Lung (tissue), 12 donors: ENCODE data around the gene TPSG1. TPM values are rescaled to one million over a fixed set of nuclear protein-coding genes. Genes with fewer than 3 reads are reported as not detected.

ENCODE experiments used
- ATAC-seq: fragments of 200-7000 bp; cut with Tn5 transposase; one replicate; pipeline ENCODE4 v1.9.1; 2020; ENCODE audit warnings: moderate number of reproducible peaks; ENCODE audit not compliant: insufficient read depth, low FRiP score
- DNase-seq, 3 donors: peaks; one replicate each; pipeline ENCODE4 v3.0.0-alpha.2; 2013 to 2017
- H3K27ac ChIP-seq, 2 donors: one replicate each; pipeline ENCODE4 v1.5.1; 2013; ENCODE audit warnings: mild to moderate bottlenecking in 2 of 2, moderate library complexity in 2 of 2, control low read depth in 1 of 2, inconsistent platforms in 1 of 2, low read depth in 1 of 2, low read length in 1 of 2
- H3K27me3 ChIP-seq, 3 donors: one replicate each; pipeline ENCODE4 v1.5.1; 2013; ENCODE audit warnings: low read length in 2 of 3; ENCODE audit not compliant: control insufficient read depth in 3 of 3, insufficient read depth in 3 of 3
- H3K36me3 ChIP-seq, 4 donors: one replicate each; pipeline ENCODE4 v1.5.1; 2013; ENCODE audit warnings: low read length in 4 of 4, mild to moderate bottlenecking in 1 of 4, moderate library complexity in 1 of 4; ENCODE audit not compliant: control insufficient read depth in 4 of 4, insufficient read depth in 4 of 4
- H3K4me1 ChIP-seq, 5 donors: one replicate each; pipeline ENCODE4 v1.5.1; 2013; ENCODE audit warnings: low read length in 5 of 5, mild to moderate bottlenecking in 2 of 5, moderate library complexity in 1 of 5; ENCODE audit not compliant: control insufficient read depth in 5 of 5, insufficient read depth in 5 of 5
- H3K4me3 ChIP-seq: one replicate; pipeline ENCODE4 v1.5.1; 2013; ENCODE audit warnings: mild to moderate bottlenecking, control low read depth, moderate library complexity
- H3K9ac ChIP-seq, 2 donors: one replicate each; pipeline ENCODE4 v1.5.1; 2013; ENCODE audit warnings: low read length in 2 of 2, control low read depth in 1 of 2; ENCODE audit not compliant: insufficient read depth in 1 of 2
- H3K9me3 ChIP-seq, 4 donors: one replicate each; pipeline ENCODE4 v1.5.1; 2013; ENCODE audit warnings: low read length in 3 of 4, mild to moderate bottlenecking in 1 of 4, moderate library complexity in 1 of 4; ENCODE audit not compliant: control insufficient read depth in 4 of 4, insufficient read depth in 3 of 4
- CTCF ChIP-seq: IDR thresholded peaks from 2 replicates; pipeline ENCODE4 v1.5.1; 2012; ENCODE audit warnings: mild to moderate bottlenecking; ENCODE audit errors: control extremely low read depth, extremely low read depth
- WGBS, 2 donors: extraction: QIAGEN DNeasy Blood & Tissue Kit; methylation state at CpG; one replicate each; pipeline ENCODE4 v1.1.7; 2013; 5-methylcytosine and 5-hydroxymethylcytosine counted together
- polyA plus RNA-seq, 2 donors: library from polyadenylated mRNA; stranded (reverse); fragments of 200-250 nt; gene quantifications; one replicate each; pipeline ENCODE4 v1.2.1, GENCODE V29; 2013
- total RNA-seq, 2 donors: library from RNA; depleted of rRNA in 1 of 2; stranded (reverse); fragments of >200 nt in 1 of 2; gene quantifications; one replicate each; pipeline ENCODE4 v1.2.1, GENCODE V29; 2014 to 2021
- donor health status: control.
- donor health status: control.
- donor health status: Bipolar disorder and iron deficiency.
- donor health status: healthy.
- donor health status: DM: yes; HTN: yes; CAD: no.

TPSG1 gene
- total and polyA plus RNA-seq, 4 donors, result 0.03 to 2.9 (median 0.71) TPM; not detected in 1

- no peak for TF ChIP-seq CTCF
- ATAC-seq (no peak), DNase-seq (no peak)
- Histone ChIP-seq H3K27ac (no peak overlapping the region), H3K36me3 (no peaks in the 10 kb centered on the region), H3K4me1 (peaks cover 0 to 19% (median 9%) of the 10 kb centered on the region in 5 donors), H3K27me3 (no peaks in the 10 kb centered on the region), H3K9me3 (peaks cover 0 to 3% (median 0%) of the 10 kb centered on the region in 4 donors), H3K9ac (no peak overlapping the region), H3K4me3 (no peak overlapping the region)
- WGBS, 2 donors, result 86 to 90% methylated on average over 12 to 13 of the region's 13 CpGs
Measured at GRCh38 chr16:1177750-1178149, 47.3 kb downstream of the TPSG1 start.

GRCh38 chr16:1177053-1177452, 48.0 kb downstream of the TPSG1 start:
- H3K9ac ChIP-seq, result no peak overlapping the region
- DNase-seq, result no peak
- H3K9me3 ChIP-seq, result peaks cover 0 to 3% (median 0%) of the 10 kb centered on the region in 4 donors
- H3K4me1 ChIP-seq, result peaks cover 0 to 12% (median 4%) of the 10 kb centered on the region in 5 donors
- no peak for TF ChIP-seq CTCF
- WGBS, 2 donors, result 69 to 85% methylated on average over 19 of the region's 19 CpGs
- H3K36me3 ChIP-seq, result no peaks in the 10 kb centered on the region
- H3K4me3 ChIP-seq, result no peak overlapping the region
- H3K27ac ChIP-seq, result no peak overlapping the region
- no peak for ATAC-seq
- no peaks in the 10 kb centered on the region for H3K27me3 ChIP-seq

- TF ChIP-seq CTCF, result no peak
- no peaks in the 10 kb centered on the region for H3K36me3 ChIP-seq
- peaks cover 0 to 3% (median 0%) of the 10 kb centered on the region in 4 donors for H3K9me3 ChIP-seq
- H3K27ac ChIP-seq, result no peak overlapping the region
- 82 to 84% methylated on average over 23 to 24 of the region's 24 CpGs for WGBS, 2 donors
- no peaks in the 10 kb centered on the region for H3K27me3 ChIP-seq
- no peak overlapping the region for H3K4me3 ChIP-seq
- DNase-seq, result no peak
- no peak for ATAC-seq
- H3K4me1 ChIP-seq, result peaks cover 0 to 5% (median 4%) of the 10 kb centered on the region in 5 donors
- no peak overlapping the region for H3K9ac ChIP-seq
Measured at GRCh38 chr16:1176280-1176897, 48.7 kb downstream of the TPSG1 start.
